ENCODE measurements around the gene RSU1. TPM values are rescaled to one million over a fixed set of nuclear protein-coding genes. Genes with fewer than 3 reads are reported as not detected.

RSU1 gene
- polyA plus RNA-seq, 3 donors, result 45.7 to 111 (median 100) TPM

- H2AFZ ChIP-seq (ENCODE audit: insufficient read depth, low read depth, low read length, poor library complexity, severe bottlenecking), result no peak overlapping the region
- H3K36me3 Mint-ChIP-seq, result no peaks in the 10 kb centered on the region
- no peaks in the 10 kb centered on the region for H3K36me3 ChIP-seq (replicated peaks in 1 of 2; ENCODE audit: control insufficient read depth in 1 of 2, insufficient read depth in 2 of 2, low read length in 2 of 2)
- TF ChIP-seq CTCF (IDR thresholded peaks at IDR 0.05), result no peak
- H3K4me1 Mint-ChIP-seq, result no peaks in the 10 kb centered on the region
- no peaks in the 10 kb centered on the region for H4K20me1 ChIP-seq (ENCODE audit: insufficient read depth, low read length)
- no peak for DNase-seq
- no CpG with 5 or more reads among the region's 5 CpGs for WGBS (ENCODE audit: insufficient coverage)
- intact Hi-C loops (cut with micrococcal nuclease), result no loop called here
- peaks cover 0 to 2% (median 2%) of the 10 kb centered on the region in 3 donors for H3K27me3 Mint-ChIP-seq (ENCODE audit: low read depth in 3 of 3)
- H3K4me3 ChIP-seq (replicated peaks in 1 of 3; ENCODE audit: low read depth in 2 of 3, low read length in 3 of 3), result no peak overlapping the region
- H3K4me1 ChIP-seq (ENCODE audit: control insufficient read depth in 1 of 2, insufficient read depth in 2 of 2, low read length in 2 of 2), result no peaks in the 10 kb centered on the region
- no peaks in the 10 kb centered on the region for H3K79me2 ChIP-seq (ENCODE audit: insufficient read depth, low read length)
- no peaks in the 10 kb centered on the region for H3K27me3 ChIP-seq (ENCODE audit: control insufficient read depth in 2 of 2, insufficient read depth in 2 of 2, low read length in 2 of 2)
- no peak overlapping the region for H3K27ac Mint-ChIP-seq
- no peak overlapping the region for H3K4me2 ChIP-seq (replicated peaks; ENCODE audit: extremely low read depth, low read length, poor library complexity, severe bottlenecking)
- H3K27ac ChIP-seq (ENCODE audit: low read depth in 1 of 2, low read length in 2 of 2), result no peak overlapping the region
- H3K9ac ChIP-seq (ENCODE audit: insufficient read depth, low read length, poor library complexity, severe bottlenecking), result no peak overlapping the region
- no peaks in the 10 kb centered on the region for H3K9me3 Mint-ChIP-seq
- no peak overlapping the region for H3K4me3 Mint-ChIP-seq
- no peaks in the 10 kb centered on the region for H3K9me3 ChIP-seq (replicated peaks in 1 of 2; ENCODE audit: control insufficient read depth in 1 of 2, insufficient read depth in 1 of 2, low read length in 2 of 2)
These were observed 38.9 kb upstream of the RSU1 start for GRCh38 chr10:16856092-16856491.

GRCh38 chr10:16854623-16855022 is 37.4 kb upstream of the RSU1 start:
- Histone ChIP-seq H3K27me3 (ENCODE audit: control insufficient read depth in 2 of 2, insufficient read depth in 2 of 2, low read length in 2 of 2) (no peaks in the 10 kb centered on the region), H2AFZ (ENCODE audit: insufficient read depth, low read depth, low read length, poor library complexity, severe bottlenecking) (no peak overlapping the region), H3K27ac (ENCODE audit: low read depth in 1 of 2, low read length in 2 of 2) (no peak overlapping the region), H3K79me2 (ENCODE audit: insufficient read depth, low read length) (no peaks in the 10 kb centered on the region), H3K4me2 (replicated peaks; ENCODE audit: extremely low read depth, low read length, poor library complexity, severe bottlenecking) (no peak overlapping the region), H3K9me3 (replicated peaks in 1 of 2; ENCODE audit: control insufficient read depth in 1 of 2, insufficient read depth in 1 of 2, low read length in 2 of 2) (no peaks in the 10 kb centered on the region), H3K9ac (ENCODE audit: insufficient read depth, low read length, poor library complexity, severe bottlenecking) (no peak overlapping the region), H4K20me1 (ENCODE audit: insufficient read depth, low read length) (no peaks in the 10 kb centered on the region), H3K4me3 (replicated peaks in 1 of 3; ENCODE audit: low read depth in 2 of 3, low read length in 3 of 3) (no peak overlapping the region), H3K4me1 (ENCODE audit: control insufficient read depth in 1 of 2, insufficient read depth in 2 of 2, low read length in 2 of 2) (no peaks in the 10 kb centered on the region), H3K36me3 (replicated peaks in 1 of 2; ENCODE audit: control insufficient read depth in 1 of 2, insufficient read depth in 2 of 2, low read length in 2 of 2) (no peaks in the 10 kb centered on the region)
- H3K27ac Mint-ChIP-seq, result no peak overlapping the region
- no peaks in the 10 kb centered on the region for H3K36me3 Mint-ChIP-seq
- H3K9me3 Mint-ChIP-seq, result no peaks in the 10 kb centered on the region
- intact Hi-C loops (cut with micrococcal nuclease), result no loop called here
- no peak for TF ChIP-seq CTCF (IDR thresholded peaks at IDR 0.05)
- H3K4me1 Mint-ChIP-seq, result no peaks in the 10 kb centered on the region
- H3K4me3 Mint-ChIP-seq, result no peak overlapping the region
- no peak for DNase-seq
- H3K27me3 Mint-ChIP-seq (ENCODE audit: low read depth in 3 of 3), result peaks cover 0 to 2% (median 2%) of the 10 kb centered on the region in 3 donors
